B cell (primary cell): ENCODE results near the gene AVEN. TPM values are rescaled to one million over a fixed set of nuclear protein-coding genes. Genes with fewer than 3 reads are reported as not detected.

Source experiments
- ATAC-seq: fragments of 200-7000 bp; cut with Tn5 transposase; one replicate; pipeline ENCODE4 v1.10.0; 2021; ENCODE audit warnings: low read depth, mild to moderate bottlenecking, moderate number of reproducible peaks, moderate library complexity
- CTCF ChIA-PET: fragments of 350-600 bp; sonication (Branson Sonifier 250); formaldehyde crosslinking; loops from one replicate; lab custom pipeline; 2021; ENCODE audit warnings: antibody characterized with exemption, inconsistent platforms; lab: Charles Lee
- POLR2A ChIA-PET: fragments of 350-600 bp; sonication (Branson Sonifier 250); formaldehyde crosslinking; loops from one replicate; lab custom pipeline; 2021; ENCODE audit warnings: antibody characterized with exemption; lab: Charles Lee
- DNase-seq: peaks from one replicate; pipeline ENCODE4 v3.0.0; 2013
- H2AFZ ChIP-seq: 2 replicates; pipeline ENCODE4 v1.6.1; 2012; ENCODE audit warnings: mild to moderate bottlenecking, low read depth, low read length; ENCODE audit not compliant: insufficient read depth, poor library complexity, severe bottlenecking
- H3K27ac ChIP-seq, 2 donors: 1 replicate in 1 of 2; 2 replicates in 1 of 2; pipeline ENCODE4 v1.5.1; 2012 to 2013; ENCODE audit warnings: low read length in 2 of 2, mild to moderate bottlenecking in 2 of 2, moderate library complexity in 1 of 2
- H3K27me3 ChIP-seq, 4 experiments: fragments of 200-600 bp in 1 of 4; sonication (generic) in 1 of 4; replicated peaks in 1 of 4; 1 replicate in 2 of 4; 2 replicates in 2 of 4; pipeline versions ENCODE4 v1.6.1 to v1.7.0; 2013 to 2016; ENCODE audit warnings: low read length in 3 of 4, mild to moderate bottlenecking in 2 of 4, mixed read lengths in 1 of 4, moderate library complexity in 1 of 4; ENCODE audit not compliant: insufficient read depth in 4 of 4, control insufficient read depth in 3 of 4; ENCODE audit errors: control extremely low read depth in 1 of 4
- H3K36me3 ChIP-seq, 2 experiments: replicated peaks in 1 of 2; 1 replicate in 1 of 2; 2 replicates in 1 of 2; pipeline versions ENCODE4 v1.6.1 to v1.7.1; 2013; ENCODE audit warnings: low read length in 1 of 2; ENCODE audit not compliant: insufficient read depth in 2 of 2, control insufficient read depth in 1 of 2; ENCODE audit errors: control extremely low read depth in 1 of 2, extremely low read depth in 1 of 2
- H3K4me1 ChIP-seq, 2 donors: fragments of 200-600 bp in 1 of 2; sonication (generic) in 1 of 2; 1 replicate in 1 of 2; 2 replicates in 1 of 2; pipeline versions ENCODE4 v1.5.1 to v1.6.1; 2013 to 2017; ENCODE audit warnings: low read length in 2 of 2; ENCODE audit not compliant: control insufficient read depth in 2 of 2, insufficient read depth in 2 of 2
- H3K4me2 ChIP-seq: replicated peaks from 2 replicates; pipeline ENCODE3; 2012; ENCODE audit warnings: mild to moderate bottlenecking, low read depth, low read length; ENCODE audit not compliant: poor library complexity, severe bottlenecking
- H3K4me3 ChIP-seq, 5 experiments: fragments of 200-600 bp in 1 of 5; sonication (generic) in 1 of 5; 1 replicate in 3 of 5; 2 replicates in 2 of 5; pipeline versions ENCODE4 v1.5.1 to v1.7.0; 2011 to 2016; ENCODE audit warnings: low read length in 4 of 5, mild to moderate bottlenecking in 4 of 5, low read depth in 2 of 5, control low read depth in 1 of 5, moderate library complexity in 1 of 5; ENCODE audit not compliant: insufficient read depth in 1 of 5; ENCODE audit errors: control extremely low read depth in 1 of 5, extremely low read depth in 1 of 5
- H3K79me2 ChIP-seq: fragments of 200-600 bp; sonication (generic); one replicate; pipeline ENCODE4 v1.6.0; 2016; ENCODE audit warnings: low read length; ENCODE audit not compliant: control insufficient read depth, insufficient read depth
- H3K9ac ChIP-seq: fragments of 200-600 bp; sonication (generic); 2 replicates; pipeline ENCODE4 v1.6.1; 2017; ENCODE audit warnings: mild to moderate bottlenecking, low read length, moderate library complexity
- H3K9me3 ChIP-seq, 3 donors: one replicate each; pipeline versions ENCODE4 v1.6.1 to v1.7.1; 2013; ENCODE audit warnings: low read length in 2 of 3; ENCODE audit not compliant: control insufficient read depth in 2 of 3, insufficient read depth in 1 of 3; ENCODE audit errors: control extremely low read depth in 1 of 3
- H4K20me1 ChIP-seq: 2 replicates; pipeline ENCODE4 v1.6.0; 2012; ENCODE audit warnings: mild to moderate bottlenecking, low read length; ENCODE audit not compliant: insufficient read depth, control insufficient read depth, poor library complexity, severe bottlenecking
- H3K27ac Mint-ChIP-seq: one replicate; pipeline ENCODE4 v1.8.0; 2021; ENCODE audit warnings: mixed read lengths
- H3K27me3 Mint-ChIP-seq: one replicate; pipeline ENCODE4 v1.8.0; 2021; ENCODE audit warnings: mixed read lengths
- H3K4me1 Mint-ChIP-seq: one replicate; pipeline ENCODE4 v1.8.0; 2021; ENCODE audit warnings: mixed read lengths
- H3K4me3 Mint-ChIP-seq: one replicate; pipeline ENCODE4 v1.8.0; 2021; ENCODE audit warnings: mixed read lengths
- H3K9me3 Mint-ChIP-seq: one replicate; pipeline ENCODE4 v1.8.0; 2022; ENCODE audit warnings: mixed read lengths; ENCODE audit not compliant: insufficient read depth
- CTCF ChIP-seq: fragments of 200-600 bp; IDR thresholded peaks from one replicate; pipeline ENCODE4 v1.8.0; 2022; ENCODE audit warnings: antibody characterized with exemption, mild to moderate bottlenecking
- EZH2 ChIP-seq: IDR thresholded peaks from 2 replicates; pipeline ENCODE4 v1.6.1; 2012; ENCODE audit warnings: borderline replicate concordance, low read depth, mild to moderate bottlenecking, moderate library complexity, low read length; ENCODE audit not compliant: insufficient read depth, poor library complexity, severe bottlenecking
- WGBS: methylation state at CpG from one replicate; pipeline ENCODE4 v1.1.5; 2013; ENCODE audit warnings: missing lambda C conversion rate; ENCODE audit not compliant: insufficient coverage; 5-methylcytosine and 5-hydroxymethylcytosine counted together
- intact Hi-C: fragments of 100-400 bp; cut with micrococcal nuclease; formaldehyde crosslinking; loops from one replicate; pipeline ENCODE4 v1.10.0; 2022
- polyA plus RNA-seq: library from polyadenylated mRNA; depleted of rRNA; stranded (reverse); fragments of >200 nt; gene quantifications from 2 replicates; pipeline ENCODE4 v1.2.3, GENCODE V29; 2012
- total RNA-seq, 2 donors: library from RNA; stranded (reverse); fragments of 120-200 nt in 1 of 2; gene quantifications; 1 replicate in 1 of 2; 2 replicates in 1 of 2; pipeline versions ENCODE4 v1.2.3 to v1.2.4, GENCODE V29; 2013 to 2022

AVEN gene
- total and polyA plus RNA-seq, 2 donors (not counting 1 experiment from before 2014, with no cell fraction given), result 1.8 to 8.2 TPM

DNA sequence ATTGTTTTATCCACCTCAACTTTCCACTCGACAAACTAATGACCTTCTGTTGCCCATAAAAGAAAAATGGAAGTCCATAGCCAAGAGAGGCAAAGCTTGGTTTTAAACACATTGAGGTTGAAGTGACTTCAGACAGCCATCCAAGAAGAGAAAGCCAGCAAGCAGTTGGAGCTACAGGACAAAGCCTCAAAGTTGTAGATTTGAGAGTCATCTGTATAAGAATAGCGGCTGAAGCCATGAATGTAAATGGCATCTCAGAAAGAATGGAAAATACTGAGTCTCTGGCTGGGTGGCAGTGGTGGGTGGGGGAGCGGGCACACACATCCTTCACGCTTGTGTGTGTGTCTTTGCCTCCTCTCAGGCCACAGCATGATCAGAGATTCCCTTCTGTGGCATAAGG is 194.8 kb downstream of the AVEN start:
- POLR2A ChIA-PET, result no interaction called here
- CTCF ChIA-PET, result no interaction called here
- no peak for DNase-seq
- Histone ChIP-seq H2AFZ (no peak overlapping the region), H3K9ac (no peak overlapping the region), H3K79me2 (no peaks in the 10 kb centered on the region), H4K20me1 (no peaks in the 10 kb centered on the region), H3K36me3 (no peaks in the 10 kb centered on the region), H3K4me1 (no peaks in the 10 kb centered on the region), H3K9me3 (no peaks in the 10 kb centered on the region), H3K27me3 (no peaks in the 10 kb centered on the region), H3K27ac (no peak overlapping the region), H3K4me3 (no peak overlapping the region), H3K4me2 (no peak overlapping the region)
- Mint-ChIP-seq H3K9me3 (no peaks in the 10 kb centered on the region), H3K4me3 (no peak overlapping the region), H3K27me3 (peaks cover 7% of the 10 kb centered on the region), H3K4me1 (no peaks in the 10 kb centered on the region), H3K27ac (no peak overlapping the region)
- 96% methylated on average over 3 of the region's 4 CpGs for WGBS
- no peak for TF ChIP-seq EZH2
- no peak for TF ChIP-seq CTCF
- intact Hi-C loops, result no loop called here
- ATAC-seq, result no peak

DNA sequence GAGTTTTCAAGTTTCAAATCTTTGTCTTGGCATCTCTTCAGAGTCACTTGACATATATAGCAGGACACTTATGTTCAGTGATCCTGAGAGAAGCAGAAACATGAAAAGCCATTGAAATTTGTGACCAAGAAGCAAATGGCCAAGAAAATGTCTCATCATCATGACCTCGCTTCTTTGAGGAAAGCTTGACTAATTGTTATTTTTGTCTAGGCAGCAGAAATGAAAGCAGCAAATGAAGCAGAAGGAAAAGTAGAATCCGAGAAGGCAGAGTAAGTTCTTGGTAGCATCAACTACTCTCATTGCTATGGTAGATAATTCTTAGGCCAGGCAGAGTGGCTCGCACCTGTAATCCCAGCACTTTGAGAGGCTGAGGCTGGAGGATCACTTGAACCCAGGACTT is 198.4 kb downstream of the AVEN start:
- Histone ChIP-seq H3K27me3 (no peaks in the 10 kb centered on the region), H3K36me3 (no peaks in the 10 kb centered on the region), H2AFZ (no peak overlapping the region), H3K4me3 (no peak overlapping the region), H3K9me3 (no peaks in the 10 kb centered on the region), H3K4me2 (no peak overlapping the region), H3K4me1 (no peaks in the 10 kb centered on the region), H3K9ac (no peak overlapping the region), H4K20me1 (no peaks in the 10 kb centered on the region), H3K79me2 (no peaks in the 10 kb centered on the region), H3K27ac (no peak overlapping the region)
- CTCF ChIA-PET, result no interaction called here
- H3K27me3 Mint-ChIP-seq, result peaks cover 7% of the 10 kb centered on the region
- TF ChIP-seq EZH2 (no peak), CTCF (no peak)
- H3K4me1 Mint-ChIP-seq, result no peaks in the 10 kb centered on the region
- DNase-seq, result no peak
- ATAC-seq, result no peak
- 95% methylated on average over 3 of the region's 3 CpGs for WGBS
- no peak overlapping the region for H3K4me3 Mint-ChIP-seq
- POLR2A ChIA-PET, result no interaction called here
- intact Hi-C loops, result no loop called here
- no peaks in the 10 kb centered on the region for H3K9me3 Mint-ChIP-seq
- H3K27ac Mint-ChIP-seq, result no peak overlapping the region
